VCaP (cell line): ENCODE measurements around the gene NRN1.

ENCODE experiments used
- H3K27ac ChIP-seq: fragments of 450-650 bp; 2 replicates; pipeline ENCODE4 v1.5.1; 2017
- CTCF ChIP-seq: fragments of 450-650 bp; conservative IDR thresholded peaks from 2 replicates; pipeline ENCODE4 v1.5.1; 2017; ENCODE audit warnings: mild to moderate bottlenecking, moderate library complexity

Gene NRN1

GRCh38 chr6:5999688-6000608 is 6.8 kb downstream of the NRN1 start:
- H3K27ac ChIP-seq = no peak overlapping the region
- TF ChIP-seq CTCF = no peak

- TF ChIP-seq CTCF = no peak
- no peak overlapping the region for H3K27ac ChIP-seq
Observed at GRCh38 chr6:5998711-5999687, 7.7 kb downstream of the NRN1 start.

- TF ChIP-seq CTCF = no peak
- no peak overlapping the region for H3K27ac ChIP-seq
Observed at GRCh38 chr6:5998236-5998635, 8.5 kb downstream of the NRN1 start.

GRCh38 chr6:5997420-5997987 is 9.2 kb downstream of the NRN1 start:
- peak overlapping the region; percentile 49; the same call in 1 of the 2 replicates for H3K27ac ChIP-seq

GRCh38 chr6:5996714-5997419 is 9.9 kb downstream of the NRN1 start:
- peak overlapping the region; percentile 49 for H3K27ac ChIP-seq
- no peak for TF ChIP-seq CTCF

More at GRCh38 chr6:5997420-5997987, 9.2 kb downstream of the NRN1 start:
- no peak for TF ChIP-seq CTCF

GRCh38 chr6:5995949-5996713 is 10.6 kb downstream of the NRN1 start:
- peak overlapping the region; percentile 49 for H3K27ac ChIP-seq
- TF ChIP-seq CTCF = no peak
